GM21447 (cell line): ENCODE measurements around the gene VWA5B2.

Source experiments
- ATAC-seq: cut with Tn5 transposase; IDR thresholded peaks from one replicate; pipeline ENCODE4 v1.9.1; 2021; ENCODE audit not compliant: unreplicated experiment

VWA5B2 gene

DNA sequence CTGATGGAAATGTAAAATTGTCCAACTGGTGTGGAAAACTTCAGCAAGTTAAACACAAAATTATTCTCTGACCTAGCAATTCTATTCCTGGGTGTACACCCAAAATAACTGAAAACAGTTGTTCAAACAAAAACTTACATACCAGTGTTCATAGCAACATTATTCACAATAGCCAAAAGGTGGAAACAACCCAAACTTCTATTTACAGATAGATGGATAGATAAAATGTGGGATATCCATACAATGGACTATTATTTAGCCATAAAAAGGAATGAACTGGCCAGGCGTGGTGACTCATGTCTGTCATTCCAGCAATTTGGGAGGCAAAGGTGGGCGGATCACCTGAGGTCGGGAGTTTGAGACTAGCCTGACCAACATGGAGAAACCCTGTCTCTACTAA, 6.9 kb upstream of the VWA5B2 start:
- no peak for ATAC-seq

DNA sequence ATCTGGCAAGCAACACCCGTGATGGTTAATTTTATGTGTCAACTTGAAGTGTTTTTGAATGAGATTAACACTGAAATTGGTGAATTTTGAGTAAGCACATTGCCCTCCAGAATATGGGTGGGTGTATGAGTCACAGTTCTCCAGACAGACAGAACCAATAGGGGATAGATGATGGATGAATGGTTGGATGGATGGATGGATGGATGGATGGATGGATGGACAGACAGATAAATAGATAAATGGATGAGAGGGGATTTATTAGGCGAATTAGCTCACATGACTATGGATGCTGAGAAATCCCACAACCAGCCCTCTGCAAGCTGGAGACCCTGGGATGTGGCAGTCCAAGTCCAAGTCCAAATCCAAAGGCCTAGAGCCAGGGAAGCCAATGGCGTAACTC, 5.4 kb upstream of the VWA5B2 start:
- ATAC-seq, result no peak

DNA sequence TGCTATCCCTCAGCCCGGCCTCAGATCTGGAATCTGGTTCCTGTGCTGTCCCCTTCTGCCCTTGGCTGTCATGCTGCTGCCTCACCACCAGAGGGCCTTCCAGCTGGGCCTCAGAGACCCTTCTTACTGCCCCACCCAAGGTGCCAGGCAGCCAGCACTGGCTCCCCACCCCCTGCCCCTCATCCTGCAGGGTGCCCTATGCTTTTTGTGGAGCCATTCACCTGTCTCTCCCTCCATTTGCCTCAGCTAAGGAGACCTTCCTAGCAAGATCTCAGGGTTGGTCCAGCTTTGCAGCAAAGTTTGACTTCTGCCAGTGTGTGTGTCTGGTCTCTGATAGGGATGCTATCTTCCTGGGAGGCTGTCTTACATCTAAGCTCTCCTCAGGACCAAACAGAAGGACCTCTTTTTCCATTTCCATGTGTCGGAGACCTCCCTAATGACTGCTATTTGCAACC, 1.9 kb upstream of the VWA5B2 start:
- ATAC-seq, result no peak

DNA sequence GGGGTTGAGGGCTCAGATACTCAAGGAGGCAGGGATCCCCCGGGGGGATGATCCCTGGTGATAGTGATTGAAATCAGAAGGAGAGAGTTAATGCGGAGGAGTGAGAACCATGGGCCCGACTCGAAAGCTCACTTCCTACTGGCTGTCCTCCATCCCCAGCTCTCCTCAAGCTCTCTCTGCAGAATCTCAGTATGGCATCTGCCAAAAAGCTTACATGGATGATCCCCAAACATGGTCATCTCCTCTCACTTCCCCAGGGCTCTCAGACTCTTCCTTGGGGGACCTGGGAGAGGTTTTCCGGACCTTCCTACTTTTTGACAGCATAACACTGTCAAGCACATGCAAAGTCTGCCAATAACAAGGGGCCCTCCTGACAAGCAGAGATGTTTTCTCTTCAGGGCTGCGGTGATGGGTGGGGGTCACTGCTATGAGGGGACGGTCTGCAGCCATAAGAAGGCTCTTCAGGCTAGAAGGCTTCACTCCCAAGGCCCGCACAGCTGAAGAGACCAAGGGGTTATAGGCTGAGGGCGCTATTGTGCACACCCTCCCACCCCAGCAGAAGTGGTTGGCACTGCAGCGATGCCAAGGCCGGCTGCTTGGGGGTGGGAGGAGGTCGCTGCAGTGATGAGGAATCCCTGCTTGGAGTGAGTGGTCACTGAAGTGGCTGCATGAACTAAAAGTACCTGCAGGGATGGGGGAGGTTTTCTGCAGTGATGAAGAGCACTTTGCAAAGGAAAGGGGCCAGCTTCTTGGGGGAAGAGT, 828 bp upstream of the VWA5B2 start:
- ATAC-seq, result no peak

DNA sequence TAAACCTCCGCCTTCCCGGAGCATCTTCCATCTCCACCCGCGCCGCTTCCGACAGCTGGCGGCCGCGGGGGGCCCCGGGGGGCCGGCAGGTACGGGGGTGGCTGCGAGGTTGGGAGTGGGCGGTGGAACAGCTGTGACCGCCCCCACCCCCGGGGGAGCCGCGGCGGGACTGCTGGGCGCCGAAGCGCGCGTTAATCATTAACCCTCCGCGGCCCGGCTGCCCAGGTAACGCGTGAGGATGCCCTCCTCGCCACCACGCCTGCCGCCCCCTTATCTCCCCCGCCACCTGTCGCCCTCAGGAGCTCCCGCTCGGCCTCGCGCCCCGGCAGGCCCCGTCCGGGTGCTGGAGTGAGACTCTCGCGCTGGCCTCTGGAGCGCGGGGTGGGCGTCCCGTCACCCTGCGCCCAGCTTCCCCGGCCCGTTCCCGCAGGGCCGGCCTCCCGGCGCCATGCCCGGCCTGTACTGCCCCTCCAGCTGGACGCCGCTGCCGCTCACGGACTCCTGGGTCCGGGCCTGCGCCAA, 757 bp downstream of the VWA5B2 start:
- ATAC-seq, result no peak

DNA sequence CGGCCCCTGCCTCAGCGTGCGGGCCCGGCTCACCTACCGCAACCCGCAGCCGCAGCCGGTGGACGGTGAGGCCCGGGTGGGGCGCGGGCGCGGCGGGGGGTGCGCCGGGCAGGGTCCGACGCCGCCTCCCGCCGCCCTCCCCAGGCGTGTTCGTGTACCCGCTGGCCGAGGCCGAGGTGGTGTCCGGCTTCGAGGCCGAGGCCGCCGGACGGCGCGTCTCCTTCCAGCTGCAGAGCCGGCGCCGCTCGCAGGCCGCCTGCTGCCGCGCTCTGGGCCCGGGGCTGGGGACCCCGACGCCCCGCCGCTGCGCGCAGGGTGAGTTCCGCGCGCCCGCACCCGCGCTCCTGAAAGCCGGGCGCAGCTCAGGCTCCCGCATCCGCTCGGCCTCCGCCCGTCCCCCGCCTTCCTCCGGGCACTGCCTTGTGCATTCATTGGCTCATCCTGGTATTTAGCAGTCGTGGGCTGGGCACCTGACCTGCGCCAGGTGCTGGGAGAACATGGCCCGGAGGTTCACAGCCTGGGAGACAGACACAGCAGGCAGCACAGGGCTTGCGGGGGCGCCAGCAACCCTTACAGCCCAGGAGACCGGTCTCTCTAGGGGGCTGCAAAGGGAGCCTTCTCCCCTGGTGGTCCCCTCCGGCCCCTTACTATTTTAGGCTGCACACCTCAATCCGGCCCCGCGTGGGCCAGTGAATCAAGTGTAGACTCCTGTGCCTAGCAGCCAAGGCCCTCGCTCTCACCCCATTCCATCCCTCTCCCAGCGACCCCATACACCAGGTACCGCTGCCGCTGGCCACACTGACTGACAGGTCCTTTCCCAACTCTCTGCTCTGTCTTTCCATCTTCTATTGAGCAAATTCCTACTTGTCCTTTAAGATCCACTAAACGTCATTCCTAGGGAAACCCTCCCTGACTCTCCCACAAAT, 1.5 kb downstream of the VWA5B2 start:
- ATAC-seq, result no peak

DNA sequence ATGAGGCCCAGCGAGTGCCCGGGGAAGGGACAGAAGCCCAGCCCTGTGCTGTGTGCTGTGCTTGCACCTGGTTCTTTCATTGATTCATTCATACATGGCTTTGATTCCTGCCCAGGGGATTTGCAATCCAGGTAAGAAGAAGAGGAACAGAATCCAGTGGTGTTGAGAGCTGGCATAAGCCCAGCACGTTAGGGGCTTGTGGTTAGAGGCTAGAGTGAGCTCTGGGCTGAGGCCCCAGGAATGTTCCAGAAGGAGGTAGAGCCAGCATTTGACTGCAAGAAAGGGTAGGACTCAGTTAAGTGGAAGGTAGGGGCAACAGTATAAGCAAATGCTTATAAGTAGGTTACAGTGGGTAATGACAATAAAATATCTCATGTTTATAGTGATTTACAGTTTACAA, 2.3 kb downstream of the VWA5B2 start:
- ATAC-seq, result no peak

DNA sequence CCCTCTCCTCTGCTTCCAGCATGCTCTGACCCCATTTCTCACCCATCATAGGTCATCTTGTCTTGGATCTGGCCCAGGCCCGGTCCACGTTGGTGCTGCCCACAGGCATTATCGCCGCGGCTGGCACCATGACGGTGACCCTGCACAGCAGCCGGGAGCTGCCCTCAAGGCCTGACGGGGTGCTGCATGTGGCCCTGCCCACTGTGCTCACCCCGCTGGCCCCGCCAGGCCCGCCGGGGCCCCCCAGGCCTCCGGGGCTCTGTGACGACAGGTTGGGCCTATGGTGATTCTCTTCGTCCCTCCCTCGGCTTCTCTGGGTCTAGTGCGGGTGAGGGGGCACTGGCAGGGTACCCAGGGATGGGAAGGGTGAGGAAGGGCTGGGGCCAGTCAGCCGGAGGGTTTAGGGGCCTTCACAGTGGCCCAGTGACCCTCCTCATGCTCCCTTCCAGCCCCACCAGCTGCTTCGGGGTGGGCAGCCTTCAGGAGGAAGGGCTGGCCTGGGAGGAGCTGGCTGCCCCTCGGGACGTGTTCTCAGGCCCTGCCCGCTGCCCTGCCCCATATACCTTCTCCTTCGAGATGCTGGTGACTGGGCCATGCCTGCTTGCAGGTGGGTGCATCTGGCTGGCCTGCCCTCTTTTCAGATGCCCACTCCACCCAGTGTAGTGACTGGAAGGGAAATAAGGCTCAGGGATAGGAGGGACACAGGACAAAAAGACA, 3.9 kb downstream of the VWA5B2 start:
- ATAC-seq, result no peak

DNA sequence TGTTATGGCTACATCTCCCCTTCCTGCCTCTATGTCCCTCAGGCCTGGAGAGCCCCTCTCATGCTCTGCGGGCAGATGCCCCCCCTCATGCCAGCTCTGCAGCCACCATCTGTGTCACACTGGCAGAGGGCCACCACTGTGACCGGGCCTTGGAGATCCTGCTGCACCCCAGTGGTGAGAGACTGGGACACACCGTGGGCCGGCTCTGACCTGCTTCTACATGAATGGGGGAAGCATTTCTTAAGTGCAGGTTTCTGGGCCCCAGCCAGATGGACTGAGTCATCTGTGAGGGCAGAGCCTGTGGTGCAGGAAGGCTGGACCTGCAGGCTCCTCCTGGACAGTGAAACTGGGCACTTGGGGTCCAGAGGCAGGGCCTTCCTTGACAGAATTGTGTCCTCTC, 4.8 kb downstream of the VWA5B2 start:
- no peak for ATAC-seq

- ATAC-seq, result no peak
Measured at GRCh38 chr3:184234671-184235380, 5.4 kb downstream of the VWA5B2 start.

DNA sequence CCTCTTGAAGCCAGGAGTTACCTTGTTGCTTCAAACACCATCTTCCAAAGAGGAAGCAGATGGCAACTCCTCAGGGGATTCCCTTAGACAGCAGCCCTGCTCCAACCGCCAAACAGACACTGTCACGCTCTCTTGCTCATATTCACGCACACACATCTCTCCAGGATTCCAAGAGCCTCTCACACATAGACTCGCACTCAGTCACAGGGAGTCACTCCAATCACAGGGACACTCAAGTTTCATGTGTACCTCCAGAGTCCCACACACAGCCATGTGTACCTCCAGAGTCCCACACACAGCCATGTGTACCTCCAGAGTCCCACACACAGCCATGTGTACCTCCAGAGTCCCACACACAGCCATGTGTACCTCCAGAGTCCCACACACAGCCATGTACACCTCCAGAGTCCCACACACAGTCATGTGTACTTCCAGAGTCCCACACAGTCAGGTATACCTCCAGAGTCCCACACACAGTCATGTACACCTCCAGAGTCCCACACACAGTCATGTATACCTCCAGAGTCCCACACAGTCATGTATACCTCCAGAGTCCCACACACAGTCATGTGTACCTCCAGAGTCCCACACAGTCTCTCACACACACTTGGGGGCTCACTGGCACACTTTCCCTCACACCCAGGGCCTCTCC, 6.1 kb downstream of the VWA5B2 start:
- no peak for ATAC-seq

DNA sequence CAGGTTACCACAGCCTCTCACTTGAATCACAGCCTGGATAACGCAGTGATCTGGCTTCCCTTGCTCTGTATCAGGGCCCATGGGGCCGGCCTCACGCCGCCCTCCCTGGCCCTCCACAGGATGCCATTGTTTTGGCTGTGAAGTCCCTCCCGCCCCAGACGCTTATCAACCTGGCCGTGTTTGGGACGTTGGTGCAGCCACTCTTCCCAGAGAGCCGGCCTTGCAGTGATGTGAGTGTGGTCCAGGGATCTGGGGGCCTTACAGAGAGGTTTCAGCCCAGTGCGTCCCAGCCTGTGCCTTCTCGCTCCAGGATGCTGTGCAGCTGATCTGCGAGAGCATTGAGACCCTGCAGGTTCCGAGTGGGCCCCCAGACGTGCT, 6.6 kb downstream of the VWA5B2 start:
- no peak for ATAC-seq

DNA sequence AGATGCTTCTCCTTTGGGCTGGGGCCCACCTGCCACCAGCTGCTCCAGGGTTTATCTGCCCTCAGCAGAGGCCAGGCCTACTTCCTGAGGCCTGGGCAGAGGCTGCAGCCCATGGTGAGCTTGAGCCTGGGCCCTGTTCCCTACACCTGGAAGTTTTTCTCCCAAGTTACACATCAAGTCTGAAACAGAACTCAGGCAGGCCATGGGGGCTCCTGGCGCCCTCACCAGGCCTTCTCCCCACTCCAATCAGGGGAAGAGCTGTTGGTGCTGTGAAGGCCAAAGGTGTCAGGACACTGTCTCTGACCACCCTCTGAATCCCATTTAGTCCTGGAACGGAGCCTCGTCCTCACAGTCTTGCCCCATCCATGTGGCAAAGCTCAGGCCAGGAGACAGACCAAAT, 7.3 kb downstream of the VWA5B2 start:
- ATAC-seq, result no peak

DNA sequence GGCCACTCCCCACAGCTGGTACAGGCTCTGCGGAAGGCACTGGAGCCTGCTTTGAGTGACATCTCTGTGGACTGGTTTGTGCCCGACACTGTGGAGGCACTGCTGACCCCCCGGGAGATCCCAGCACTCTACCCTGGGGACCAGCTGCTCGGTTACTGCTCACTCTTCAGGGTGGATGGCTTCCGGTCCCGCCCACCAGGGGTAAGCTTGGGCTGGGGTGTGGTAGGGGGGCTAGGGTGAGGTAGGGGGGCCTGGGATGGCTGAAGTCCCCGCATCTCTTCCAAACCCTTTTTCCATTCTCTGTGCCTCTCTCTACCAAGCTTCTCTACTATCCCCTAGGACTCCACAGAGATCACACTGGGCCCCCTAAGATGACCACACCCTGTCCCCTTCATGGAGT, 7.8 kb downstream of the VWA5B2 start:
- ATAC-seq, result no peak

- no peak for ATAC-seq
Measured at GRCh38 chr3:184237807-184238206, 8.4 kb downstream of the VWA5B2 start.

DNA sequence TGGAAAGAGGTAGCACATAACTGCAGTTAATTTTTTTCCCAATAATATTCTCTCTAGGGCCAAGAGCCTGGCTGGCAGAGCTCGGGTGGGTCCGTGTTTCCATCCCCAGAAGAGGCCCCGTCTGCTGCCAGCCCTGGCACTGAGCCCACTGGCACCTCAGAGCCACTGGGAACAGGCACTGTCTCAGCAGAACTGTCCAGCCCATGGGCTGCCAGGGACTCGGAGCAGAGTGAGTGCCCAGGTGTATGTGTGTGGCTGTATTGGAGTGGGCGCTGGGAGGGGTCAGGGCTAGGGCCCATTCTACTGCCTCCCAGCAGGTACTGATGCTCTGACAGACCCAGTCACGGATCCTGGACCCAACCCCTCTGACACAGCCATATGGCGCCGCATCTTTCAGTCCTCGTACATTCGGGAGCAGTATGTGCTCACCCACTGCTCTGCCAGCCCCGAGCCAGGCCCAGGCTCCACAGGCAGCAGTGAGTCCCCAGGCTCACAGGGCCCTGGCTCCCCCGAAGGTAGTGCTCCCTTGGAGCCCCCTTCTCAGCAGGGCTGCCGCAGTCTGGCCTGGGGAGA, 8.9 kb downstream of the VWA5B2 start:
- ATAC-seq, result no peak

DNA sequence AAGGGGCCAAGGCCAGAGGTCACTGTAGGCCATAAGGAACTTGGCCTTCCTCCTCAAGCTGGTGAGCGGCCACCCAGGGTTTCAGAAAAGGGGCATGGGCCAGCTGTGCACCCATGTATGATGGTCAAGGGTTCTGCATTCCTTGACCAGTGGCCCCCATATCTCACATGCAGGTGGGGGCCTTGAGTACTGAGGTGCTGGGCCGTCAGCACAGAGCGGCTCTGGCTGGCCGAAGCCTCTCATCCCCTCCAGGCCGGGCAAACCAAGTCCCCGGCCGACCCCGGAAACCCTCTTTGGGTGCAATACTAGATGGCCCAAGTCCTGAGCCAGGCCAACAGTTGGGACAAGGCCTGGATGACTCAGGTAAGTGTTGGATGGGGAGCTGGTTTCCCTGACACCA, 9.8 kb downstream of the VWA5B2 start:
- ATAC-seq, result no peak

- ATAC-seq, result no peak
Measured at GRCh38 chr3:184239708-184240107, 10.3 kb downstream of the VWA5B2 start.

DNA sequence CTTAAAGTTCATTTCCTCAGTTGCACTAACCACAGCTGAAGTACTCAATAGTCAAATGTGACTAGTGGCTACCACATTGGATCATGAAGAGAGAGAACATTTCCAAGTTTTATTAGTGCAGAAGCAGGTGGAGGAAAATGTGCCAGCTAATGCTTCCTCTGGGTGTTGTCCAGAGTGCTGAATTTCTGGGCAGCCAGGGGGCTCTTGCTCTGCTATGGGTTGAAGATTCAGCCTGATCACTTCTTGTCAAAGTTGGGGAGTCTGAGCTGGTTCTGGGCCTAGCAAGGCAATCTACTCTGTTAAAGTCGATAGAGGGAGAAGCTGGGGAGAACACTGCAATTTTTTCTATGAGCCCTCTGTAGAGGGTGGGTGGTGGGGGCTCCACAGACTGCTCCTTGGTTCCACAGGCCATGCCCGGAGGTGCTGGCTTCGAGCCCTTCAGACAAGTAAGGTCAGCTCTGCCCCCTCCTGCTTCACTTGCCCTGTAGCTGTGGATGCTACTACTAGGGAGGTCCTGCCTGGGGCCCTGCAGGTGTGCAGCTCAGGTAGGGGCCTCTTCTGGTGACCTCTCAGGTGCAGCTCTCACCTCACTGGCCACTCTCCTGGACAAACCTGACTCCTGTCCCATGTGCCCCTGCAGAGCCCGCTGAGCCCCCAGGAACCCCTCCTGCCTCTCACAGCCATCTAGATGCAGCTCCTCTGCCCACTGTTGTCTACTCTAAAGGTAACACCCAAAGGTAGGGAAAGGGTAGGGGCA, 11.2 kb downstream of the VWA5B2 start:
- no peak for ATAC-seq
